ENCODE data around the gene EP400.

DNA sequence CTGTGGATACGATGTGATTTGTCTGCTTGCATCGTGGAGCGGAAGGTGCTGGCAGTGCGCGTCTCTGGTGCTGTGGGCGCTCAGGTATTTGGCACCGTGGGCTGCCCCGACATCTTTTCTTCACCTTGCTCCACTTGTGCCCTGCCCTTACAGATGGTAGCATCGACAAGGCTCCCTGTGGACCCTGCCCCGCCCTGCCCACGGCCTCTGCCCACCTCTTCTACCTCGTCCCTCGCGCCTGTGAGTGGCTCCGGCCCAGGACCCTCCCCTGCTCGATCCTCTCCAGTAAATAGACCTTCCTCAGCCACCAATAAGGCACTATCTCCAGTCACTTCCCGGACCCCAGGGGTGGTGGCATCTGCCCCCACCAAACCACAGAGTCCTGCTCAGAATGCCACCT, 36.6 kb downstream of the EP400 start:
- no peak for TF ChIP-seq POLR2A (IDR thresholded peaks at IDR 0.05)
- TF ChIP-seq, protein P1, sequence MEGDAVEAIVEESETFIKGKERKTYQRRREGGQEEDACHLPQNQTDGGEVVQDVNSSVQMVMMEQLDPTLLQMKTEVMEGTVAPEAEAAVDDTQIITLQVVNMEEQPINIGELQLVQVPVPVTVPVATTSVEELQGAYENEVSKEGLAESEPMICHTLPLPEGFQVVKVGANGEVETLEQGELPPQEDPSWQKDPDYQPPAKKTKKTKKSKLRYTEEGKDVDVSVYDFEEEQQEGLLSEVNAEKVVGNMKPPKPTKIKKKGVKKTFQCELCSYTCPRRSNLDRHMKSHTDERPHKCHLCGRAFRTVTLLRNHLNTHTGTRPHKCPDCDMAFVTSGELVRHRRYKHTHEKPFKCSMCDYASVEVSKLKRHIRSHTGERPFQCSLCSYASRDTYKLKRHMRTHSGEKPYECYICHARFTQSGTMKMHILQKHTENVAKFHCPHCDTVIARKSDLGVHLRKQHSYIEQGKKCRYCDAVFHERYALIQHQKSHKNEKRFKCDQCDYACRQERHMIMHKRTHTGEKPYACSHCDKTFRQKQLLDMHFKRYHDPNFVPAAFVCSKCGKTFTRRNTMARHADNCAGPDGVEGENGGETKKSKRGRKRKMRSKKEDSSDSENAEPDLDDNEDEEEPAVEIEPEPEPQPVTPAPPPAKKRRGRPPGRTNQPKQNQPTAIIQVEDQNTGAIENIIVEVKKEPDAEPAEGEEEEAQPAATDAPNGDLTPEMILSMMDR (IDR thresholded peaks at IDR 0.05) = no peak

Data from upper lobe of left lung (tissue), 4 donors.